Measurements from ENCODE around the gene SNX15.

SNX15 gene

DNA sequence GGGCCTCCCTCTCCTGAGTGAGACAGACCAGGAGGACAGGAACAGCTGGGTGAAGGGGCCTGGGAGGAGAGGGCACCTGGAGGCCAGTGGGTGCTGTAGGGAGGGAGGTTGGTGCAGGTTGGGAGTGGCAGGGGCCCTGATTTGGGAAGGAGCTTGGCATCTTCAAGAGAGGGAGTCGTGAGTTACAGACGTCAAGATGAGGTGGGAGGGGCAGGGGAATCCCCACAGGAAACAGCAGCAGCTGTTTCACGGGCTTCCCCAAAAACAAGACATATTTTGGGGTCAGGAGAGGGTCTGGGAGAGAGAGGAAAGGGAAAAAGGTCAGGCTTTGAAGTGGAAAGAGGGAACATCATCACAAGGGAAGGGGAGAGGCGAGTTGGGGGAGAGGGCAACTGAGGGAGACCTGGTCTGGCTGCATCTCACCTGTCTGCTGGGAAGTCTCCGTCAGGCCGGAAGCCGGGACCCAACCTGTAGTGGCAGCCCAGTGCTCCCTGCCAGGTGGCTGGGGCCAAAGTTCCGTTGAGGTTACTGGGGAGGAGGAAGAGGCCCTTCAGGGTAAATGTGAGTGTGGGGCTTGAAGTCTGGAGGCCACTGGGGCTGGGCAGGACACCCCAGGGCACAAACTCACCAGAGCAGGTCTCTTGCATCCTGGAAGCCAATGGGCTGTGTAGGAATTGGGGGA lies 26.7 kb downstream of the SNX15 start:
- H3K27ac ChIP-seq = no peak overlapping the region
- H3K4me1 ChIP-seq (ENCODE audit: low read depth, poor library complexity, severe bottlenecking) = peaks cover 28% of the 10 kb centered on the region
- H3K4me2 ChIP-seq = no peak overlapping the region
- no peaks in the 10 kb centered on the region for H3K36me3 ChIP-seq (ENCODE audit: insufficient read depth)
- no peaks in the 10 kb centered on the region for H3K27me3 ChIP-seq (ENCODE audit: insufficient read depth, low read depth)
- H4K20me1 ChIP-seq (ENCODE audit: insufficient read depth) = no peaks in the 10 kb centered on the region
- H2AFZ ChIP-seq (ENCODE audit: low read depth) = no peak overlapping the region
- TF ChIP-seq, protein P1, sequence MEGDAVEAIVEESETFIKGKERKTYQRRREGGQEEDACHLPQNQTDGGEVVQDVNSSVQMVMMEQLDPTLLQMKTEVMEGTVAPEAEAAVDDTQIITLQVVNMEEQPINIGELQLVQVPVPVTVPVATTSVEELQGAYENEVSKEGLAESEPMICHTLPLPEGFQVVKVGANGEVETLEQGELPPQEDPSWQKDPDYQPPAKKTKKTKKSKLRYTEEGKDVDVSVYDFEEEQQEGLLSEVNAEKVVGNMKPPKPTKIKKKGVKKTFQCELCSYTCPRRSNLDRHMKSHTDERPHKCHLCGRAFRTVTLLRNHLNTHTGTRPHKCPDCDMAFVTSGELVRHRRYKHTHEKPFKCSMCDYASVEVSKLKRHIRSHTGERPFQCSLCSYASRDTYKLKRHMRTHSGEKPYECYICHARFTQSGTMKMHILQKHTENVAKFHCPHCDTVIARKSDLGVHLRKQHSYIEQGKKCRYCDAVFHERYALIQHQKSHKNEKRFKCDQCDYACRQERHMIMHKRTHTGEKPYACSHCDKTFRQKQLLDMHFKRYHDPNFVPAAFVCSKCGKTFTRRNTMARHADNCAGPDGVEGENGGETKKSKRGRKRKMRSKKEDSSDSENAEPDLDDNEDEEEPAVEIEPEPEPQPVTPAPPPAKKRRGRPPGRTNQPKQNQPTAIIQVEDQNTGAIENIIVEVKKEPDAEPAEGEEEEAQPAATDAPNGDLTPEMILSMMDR (conservative IDR thresholded peaks at IDR 0.05; ENCODE audit: low read depth, low read length) = no peak
- H3K4me3 ChIP-seq (IDR thresholded peaks at IDR 0.05; ENCODE audit: insufficient read depth, low read depth, low read length) = no peak overlapping the region
- H3K79me2 ChIP-seq (ENCODE audit: insufficient read depth, low read depth) = no peaks in the 10 kb centered on the region
- no peak overlapping the region for H3K9ac ChIP-seq

DNA sequence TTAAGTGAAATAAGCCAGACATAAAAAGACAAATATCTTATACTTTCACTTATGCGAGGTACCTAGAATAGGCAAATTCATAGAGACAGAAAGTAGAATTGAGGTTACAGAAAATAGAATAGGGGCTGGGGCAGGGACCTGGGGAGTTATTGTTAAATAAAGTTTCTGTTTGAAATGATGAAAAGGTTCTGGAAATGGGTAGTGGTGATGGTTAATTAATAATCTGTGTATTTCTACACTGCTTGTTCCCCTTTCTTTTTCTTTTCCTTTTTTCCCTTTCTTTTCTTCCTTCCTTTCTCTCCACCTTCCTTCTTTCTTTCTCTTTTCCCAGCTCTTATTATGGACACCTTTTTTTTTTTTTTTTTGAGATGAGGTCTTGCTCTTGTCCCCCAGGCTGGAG lies 28.3 kb downstream of the SNX15 start:
- Histone ChIP-seq H3K4me1 (ENCODE audit: low read depth, poor library complexity, severe bottlenecking) (peaks cover 32% of the 10 kb centered on the region), H4K20me1 (ENCODE audit: insufficient read depth) (no peaks in the 10 kb centered on the region), H3K36me3 (ENCODE audit: insufficient read depth) (no peaks in the 10 kb centered on the region), H3K4me2 (no peak overlapping the region), H3K27ac (no peak overlapping the region), H3K4me3 (IDR thresholded peaks at IDR 0.05; ENCODE audit: insufficient read depth, low read depth, low read length) (no peak overlapping the region), H3K9ac (no peak overlapping the region), H2AFZ (ENCODE audit: low read depth) (no peak overlapping the region), H3K79me2 (ENCODE audit: insufficient read depth, low read depth) (no peaks in the 10 kb centered on the region), H3K27me3 (ENCODE audit: insufficient read depth, low read depth) (no peaks in the 10 kb centered on the region)
- TF ChIP-seq, protein P1 (conservative IDR thresholded peaks at IDR 0.05; ENCODE audit: low read depth, low read length) = no peak

GRCh38 chr11:65056999-65057398 lies 29.8 kb downstream of the SNX15 start:
- TF ChIP-seq, protein P1 (conservative IDR thresholded peaks at IDR 0.05; ENCODE audit: low read depth, low read length) = no peak

GRCh38 chr11:65057526-65057925 lies 30.3 kb downstream of the SNX15 start:
- Histone ChIP-seq H3K27ac (no peak overlapping the region), H3K9ac (no peak overlapping the region), H3K4me3 (IDR thresholded peaks at IDR 0.05; ENCODE audit: insufficient read depth, low read depth, low read length) (no peak overlapping the region), H2AFZ (ENCODE audit: low read depth) (no peak overlapping the region), H3K27me3 (ENCODE audit: insufficient read depth, low read depth) (no peaks in the 10 kb centered on the region), H3K36me3 (ENCODE audit: insufficient read depth) (no peaks in the 10 kb centered on the region), H3K79me2 (ENCODE audit: insufficient read depth, low read depth) (no peaks in the 10 kb centered on the region), H3K4me1 (ENCODE audit: low read depth, poor library complexity, severe bottlenecking) (peaks cover 20% of the 10 kb centered on the region), H4K20me1 (ENCODE audit: insufficient read depth) (no peaks in the 10 kb centered on the region), H3K4me2 (no peak overlapping the region)
- TF ChIP-seq, protein P1 (conservative IDR thresholded peaks at IDR 0.05; ENCODE audit: low read depth, low read length) = no peak

More at GRCh38 chr11:65056999-65057398, 29.8 kb downstream of the SNX15 start:
- Histone ChIP-seq H3K27ac (no peak overlapping the region), H4K20me1 (ENCODE audit: insufficient read depth) (no peaks in the 10 kb centered on the region), H3K4me2 (no peak overlapping the region), H3K4me3 (IDR thresholded peaks at IDR 0.05; ENCODE audit: insufficient read depth, low read depth, low read length) (no peak overlapping the region), H3K27me3 (ENCODE audit: insufficient read depth, low read depth) (no peaks in the 10 kb centered on the region), H3K36me3 (ENCODE audit: insufficient read depth) (no peaks in the 10 kb centered on the region), H2AFZ (ENCODE audit: low read depth) (no peak overlapping the region), H3K4me1 (ENCODE audit: low read depth, poor library complexity, severe bottlenecking) (peaks cover 20% of the 10 kb centered on the region), H3K79me2 (ENCODE audit: insufficient read depth, low read depth) (no peaks in the 10 kb centered on the region), H3K9ac (no peak overlapping the region)

All from KMS-11 (cell line).